Esophagus muscularis mucosa (tissue), 4 donors: ENCODE measurements around the gene MCTP2.

ENCODE experiments used
- EP300 ChIP-seq: sonication (generic); formaldehyde crosslinking; IDR thresholded peaks from one replicate; pipeline ENCODE4 v1.6.1; 2017; ENCODE audit warnings: antibody characterized with exemption
- POLR2A ChIP-seq: fragments of 450-650 bp; IDR thresholded peaks from one replicate; pipeline ENCODE4 v1.6.1; 2017; ENCODE audit warnings: antibody characterized with exemption, moderate library complexity, mild to moderate bottlenecking, low read depth
- POLR2AphosphoS5 ChIP-seq, 2 donors: sonication (generic); formaldehyde crosslinking; IDR thresholded peaks; one replicate each; pipeline ENCODE4 v1.6.1; 2017; ENCODE audit warnings: antibody characterized with exemption in 2 of 2
- TF ChIP-seq, protein P1 (sequence below), 3 experiments: fragments of 200-600 bp in 2 of 3; fragments of 450-650 bp in 1 of 3; sonication (generic) in 2 of 3; IDR thresholded peaks; one replicate each; pipeline ENCODE4 v1.5.1; 2017 to 2019; ENCODE audit warnings: antibody characterized with exemption in 3 of 3, mild to moderate bottlenecking in 2 of 3, moderate library complexity in 1 of 3

DNA sequence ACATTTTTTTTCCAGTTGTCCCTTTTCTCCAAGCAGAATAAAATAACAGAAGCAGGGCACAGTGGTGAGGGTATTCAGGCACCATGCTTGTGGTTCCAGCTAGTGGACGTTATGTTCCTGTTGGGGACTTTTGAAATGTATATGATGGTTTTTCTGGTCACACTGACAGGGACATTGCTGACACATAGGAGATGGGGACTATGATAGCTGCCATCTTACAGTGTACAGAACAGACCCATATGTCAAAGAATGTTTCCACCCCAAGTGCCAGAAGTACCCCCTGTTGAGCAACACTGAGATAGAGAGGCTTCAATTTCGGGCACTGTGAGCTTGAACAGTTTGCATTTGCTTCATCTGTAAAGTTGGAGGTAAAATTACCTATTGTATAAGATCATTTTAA is 38.6 kb downstream of the MCTP2 start:
- TF ChIP-seq, protein P1, sequence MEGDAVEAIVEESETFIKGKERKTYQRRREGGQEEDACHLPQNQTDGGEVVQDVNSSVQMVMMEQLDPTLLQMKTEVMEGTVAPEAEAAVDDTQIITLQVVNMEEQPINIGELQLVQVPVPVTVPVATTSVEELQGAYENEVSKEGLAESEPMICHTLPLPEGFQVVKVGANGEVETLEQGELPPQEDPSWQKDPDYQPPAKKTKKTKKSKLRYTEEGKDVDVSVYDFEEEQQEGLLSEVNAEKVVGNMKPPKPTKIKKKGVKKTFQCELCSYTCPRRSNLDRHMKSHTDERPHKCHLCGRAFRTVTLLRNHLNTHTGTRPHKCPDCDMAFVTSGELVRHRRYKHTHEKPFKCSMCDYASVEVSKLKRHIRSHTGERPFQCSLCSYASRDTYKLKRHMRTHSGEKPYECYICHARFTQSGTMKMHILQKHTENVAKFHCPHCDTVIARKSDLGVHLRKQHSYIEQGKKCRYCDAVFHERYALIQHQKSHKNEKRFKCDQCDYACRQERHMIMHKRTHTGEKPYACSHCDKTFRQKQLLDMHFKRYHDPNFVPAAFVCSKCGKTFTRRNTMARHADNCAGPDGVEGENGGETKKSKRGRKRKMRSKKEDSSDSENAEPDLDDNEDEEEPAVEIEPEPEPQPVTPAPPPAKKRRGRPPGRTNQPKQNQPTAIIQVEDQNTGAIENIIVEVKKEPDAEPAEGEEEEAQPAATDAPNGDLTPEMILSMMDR (IDR thresholded peaks at IDR 0.05) = no peak
- TF ChIP-seq POLR2A (no peak), POLR2AphosphoS5 (IDR thresholded peaks at IDR 0.05) (no peak), EP300 (no peak)
